ENCODE results near the gene STAT5A. TPM values are rescaled to one million over a fixed set of nuclear protein-coding genes. Genes with fewer than 3 reads are reported as not detected.
"Not testable (repeated sequence)": the region's sequence is repeated elsewhere in the genome, so short reads cannot be mapped to it uniquely, and the experiment has no call there.

Gene STAT5A
- total RNA-seq, 1 experiment from 2014 or later: 0.19 TPM

DNA sequence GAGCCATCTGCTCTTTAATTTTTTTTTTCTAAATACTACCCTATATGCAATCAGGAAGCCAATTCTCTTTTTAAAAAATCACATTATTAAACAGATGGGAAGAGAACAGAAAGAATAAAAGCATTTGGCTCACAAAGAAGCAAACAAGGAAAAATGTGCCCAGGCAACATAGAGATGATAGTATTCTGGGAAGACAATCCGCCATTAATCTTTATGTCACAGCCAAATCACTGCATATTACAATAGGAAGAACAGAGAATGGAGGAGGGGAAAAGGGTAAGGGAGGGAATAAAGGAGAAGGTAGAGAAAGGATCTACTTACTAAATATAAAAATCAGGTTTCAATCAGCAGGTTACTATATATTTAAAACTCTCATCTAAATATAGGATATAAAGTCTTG lies 46.4 kb upstream of the STAT5A start:
- no peaks in the 10 kb centered on the region for H3K27me3 ChIP-seq (replicated peaks; ENCODE audit: insufficient read depth, low read depth, low read length, poor library complexity)
- intact Hi-C loops (cut with micrococcal nuclease; ENCODE audit: unreplicated experiment): no loop called here
- H3K27ac ChIP-seq (ENCODE audit: low read depth, low read length, poor library complexity, severe bottlenecking): no peak overlapping the region
- ChIA-PET CTCF (no interaction called here), POLR2A (ENCODE audit: low non-redundant PET) (no interaction called here)
- TF ChIP-seq EZH2 (IDR thresholded peaks at IDR 0.05; ENCODE audit: borderline replicate concordance, low read depth, low read length, poor library complexity, severe bottlenecking): no peak
- TF ChIP-seq, protein P1, sequence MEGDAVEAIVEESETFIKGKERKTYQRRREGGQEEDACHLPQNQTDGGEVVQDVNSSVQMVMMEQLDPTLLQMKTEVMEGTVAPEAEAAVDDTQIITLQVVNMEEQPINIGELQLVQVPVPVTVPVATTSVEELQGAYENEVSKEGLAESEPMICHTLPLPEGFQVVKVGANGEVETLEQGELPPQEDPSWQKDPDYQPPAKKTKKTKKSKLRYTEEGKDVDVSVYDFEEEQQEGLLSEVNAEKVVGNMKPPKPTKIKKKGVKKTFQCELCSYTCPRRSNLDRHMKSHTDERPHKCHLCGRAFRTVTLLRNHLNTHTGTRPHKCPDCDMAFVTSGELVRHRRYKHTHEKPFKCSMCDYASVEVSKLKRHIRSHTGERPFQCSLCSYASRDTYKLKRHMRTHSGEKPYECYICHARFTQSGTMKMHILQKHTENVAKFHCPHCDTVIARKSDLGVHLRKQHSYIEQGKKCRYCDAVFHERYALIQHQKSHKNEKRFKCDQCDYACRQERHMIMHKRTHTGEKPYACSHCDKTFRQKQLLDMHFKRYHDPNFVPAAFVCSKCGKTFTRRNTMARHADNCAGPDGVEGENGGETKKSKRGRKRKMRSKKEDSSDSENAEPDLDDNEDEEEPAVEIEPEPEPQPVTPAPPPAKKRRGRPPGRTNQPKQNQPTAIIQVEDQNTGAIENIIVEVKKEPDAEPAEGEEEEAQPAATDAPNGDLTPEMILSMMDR (conservative IDR thresholded peaks at IDR 0.05; ENCODE audit: low read depth, low read length): no peak
- no TSS peak for BruUV-seq (replicated peaks)
- no peaks in the 10 kb centered on the region for H3K9me3 ChIP-seq (ENCODE audit: low read depth, low read length, poor library complexity, severe bottlenecking)
- no peaks in the 10 kb centered on the region for H3K4me1 ChIP-seq (ENCODE audit: insufficient read depth, low read length, poor library complexity, severe bottlenecking)
- no peaks in the 10 kb centered on the region for H3K36me3 ChIP-seq (ENCODE audit: insufficient read depth, low read length, poor library complexity, severe bottlenecking)
- H3K4me3 ChIP-seq (ENCODE audit: low read depth, low read length, poor library complexity, severe bottlenecking): no peak overlapping the region
- DNase-seq (ENCODE audit: low spot score): no peak

DNA sequence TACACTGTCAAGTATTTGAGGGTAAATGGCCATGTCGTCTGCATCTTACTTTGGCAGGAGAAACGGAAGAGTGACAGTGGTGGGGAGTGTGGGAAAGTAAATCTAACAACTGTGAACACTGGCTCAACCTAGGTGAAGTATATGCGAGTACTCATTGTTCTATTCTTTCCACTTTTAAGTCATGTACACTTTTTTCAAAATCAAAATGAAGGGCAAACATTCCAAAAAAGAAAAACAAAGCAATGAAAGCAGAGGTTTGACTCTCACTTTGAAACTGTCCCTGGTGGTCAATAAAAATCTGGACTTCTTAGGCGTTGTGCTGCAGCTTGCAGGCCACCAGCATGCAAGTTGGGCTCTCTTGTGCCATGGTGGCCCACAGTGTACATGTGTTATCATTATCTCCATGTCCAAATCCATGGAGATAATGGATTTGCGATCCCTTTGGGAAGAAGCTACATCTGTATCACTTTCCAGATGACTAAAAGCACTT lies 44.8 kb upstream of the STAT5A start:
- TF ChIP-seq, protein P1 (conservative IDR thresholded peaks at IDR 0.05; ENCODE audit: low read depth, low read length): no peak
- TF ChIP-seq EZH2 (IDR thresholded peaks at IDR 0.05; ENCODE audit: borderline replicate concordance, low read depth, low read length, poor library complexity, severe bottlenecking): no peak
- POLR2A ChIA-PET (ENCODE audit: low non-redundant PET): no interaction called here
- Histone ChIP-seq H3K4me1 (ENCODE audit: insufficient read depth, low read length, poor library complexity, severe bottlenecking) (no peaks in the 10 kb centered on the region), H3K27ac (ENCODE audit: low read depth, low read length, poor library complexity, severe bottlenecking) (no peak overlapping the region), H3K4me3 (ENCODE audit: low read depth, low read length, poor library complexity, severe bottlenecking) (no peak overlapping the region), H3K9me3 (ENCODE audit: low read depth, low read length, poor library complexity, severe bottlenecking) (no peaks in the 10 kb centered on the region), H3K36me3 (ENCODE audit: insufficient read depth, low read length, poor library complexity, severe bottlenecking) (no peaks in the 10 kb centered on the region), H3K27me3 (replicated peaks; ENCODE audit: insufficient read depth, low read depth, low read length, poor library complexity) (no peaks in the 10 kb centered on the region)
- BruUV-seq (replicated peaks): no TSS peak
- intact Hi-C loops (cut with micrococcal nuclease; ENCODE audit: unreplicated experiment): no loop called here
- CTCF ChIA-PET: no interaction called here
- no peak for DNase-seq (ENCODE audit: low spot score)

DNA sequence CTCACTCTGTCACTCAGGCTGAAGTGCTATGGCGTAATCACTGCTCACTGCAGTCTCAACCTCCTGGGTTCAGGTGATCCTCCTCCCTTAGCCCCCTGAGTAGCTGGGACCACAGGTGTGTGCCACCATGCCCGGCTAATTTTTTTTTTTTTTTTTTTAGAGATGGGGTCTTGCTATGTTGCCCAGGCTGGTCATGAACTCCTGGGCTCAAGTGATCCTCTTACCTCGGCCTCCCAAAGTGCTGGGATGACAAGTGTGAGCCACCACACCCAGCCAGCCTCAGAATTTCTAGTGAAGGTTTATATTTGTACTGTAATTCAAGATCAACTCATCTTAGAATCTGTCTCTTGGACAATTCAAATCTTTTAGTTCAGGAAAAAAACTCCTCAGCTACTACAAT lies 44.2 kb upstream of the STAT5A start:
- DNase-seq (ENCODE audit: low spot score); H3K27me3 ChIP-seq (replicated peaks; ENCODE audit: insufficient read depth, low read depth, low read length, poor library complexity); H3K9me3 ChIP-seq (ENCODE audit: low read depth, low read length, poor library complexity, severe bottlenecking); H3K4me1 ChIP-seq (ENCODE audit: insufficient read depth, low read length, poor library complexity, severe bottlenecking); H3K27ac ChIP-seq (ENCODE audit: low read depth, low read length, poor library complexity, severe bottlenecking); POLR2A ChIA-PET (ENCODE audit: low non-redundant PET); H3K4me3 ChIP-seq (ENCODE audit: low read depth, low read length, poor library complexity, severe bottlenecking); H3K36me3 ChIP-seq (ENCODE audit: insufficient read depth, low read length, poor library complexity, severe bottlenecking); CTCF ChIA-PET; intact Hi-C loops (cut with micrococcal nuclease; ENCODE audit: unreplicated experiment); BruUV-seq (replicated peaks): not testable (repeated sequence)

DNA sequence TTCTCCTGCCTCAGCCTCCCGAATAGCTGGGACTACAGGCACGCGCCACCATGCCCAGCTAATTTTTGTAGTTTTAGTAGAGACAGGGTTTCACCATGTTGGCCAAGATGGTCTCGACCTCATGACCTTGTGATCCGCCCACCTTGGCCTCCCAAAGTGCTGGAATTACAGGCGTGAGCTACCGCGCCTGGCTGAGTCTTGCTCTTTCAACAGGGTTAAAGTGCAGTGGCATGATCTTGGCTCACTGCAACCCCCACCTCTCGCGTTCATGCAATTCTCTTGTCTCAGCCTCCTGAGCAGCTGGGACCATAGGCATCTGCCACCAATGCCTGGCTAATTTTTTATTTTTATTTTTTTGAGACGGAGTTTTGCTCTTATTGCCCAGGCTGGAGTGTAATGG lies 43.1 kb upstream of the STAT5A start:
- H3K36me3 ChIP-seq (ENCODE audit: insufficient read depth, low read length, poor library complexity, severe bottlenecking); BruUV-seq (replicated peaks): not testable (repeated sequence)

More for the DNA sequence above, 43.1 kb upstream of the STAT5A start:
- H3K4me3 ChIP-seq (ENCODE audit: low read depth, low read length, poor library complexity, severe bottlenecking); H3K4me1 ChIP-seq (ENCODE audit: insufficient read depth, low read length, poor library complexity, severe bottlenecking); H3K9me3 ChIP-seq (ENCODE audit: low read depth, low read length, poor library complexity, severe bottlenecking); H3K27me3 ChIP-seq (replicated peaks; ENCODE audit: insufficient read depth, low read depth, low read length, poor library complexity); H3K27ac ChIP-seq (ENCODE audit: low read depth, low read length, poor library complexity, severe bottlenecking); POLR2A ChIA-PET (ENCODE audit: low non-redundant PET); DNase-seq (ENCODE audit: low spot score); intact Hi-C loops (cut with micrococcal nuclease; ENCODE audit: unreplicated experiment); CTCF ChIA-PET: not testable (repeated sequence)

Data from A673 (cell line).